ENCODE measurements around the gene ANTXR2. TPM values are rescaled to one million over a fixed set of nuclear protein-coding genes. Genes with fewer than 3 reads are reported as not detected.

ANTXR2 gene
- total and polyA plus RNA-seq, 9 of the 15 experiments (the other 6 are each of a cell fraction or from before 2014, with no cell fraction given), result 10.1 to 83.8 (median 60.3) TPM

DNA sequence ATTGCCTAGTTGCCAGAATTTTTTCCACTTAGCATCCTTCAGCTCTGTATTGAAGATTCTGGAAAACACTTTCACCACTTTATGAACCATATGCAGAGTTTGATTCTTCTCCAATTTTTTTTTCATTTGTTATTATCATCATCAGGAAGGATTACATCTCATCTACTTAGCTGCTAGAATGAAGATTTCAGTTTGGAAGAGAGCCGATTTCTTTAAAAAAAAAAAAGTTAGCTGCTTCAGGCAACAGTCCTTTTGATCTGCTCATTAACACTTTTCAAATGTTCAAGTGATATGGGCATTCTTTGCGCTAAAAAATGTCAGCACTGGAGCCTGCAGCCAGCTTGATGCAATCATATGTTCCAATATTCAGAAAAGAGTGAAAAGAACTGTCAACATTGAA is 76.2 kb downstream of the ANTXR2 start (continued):
- TF ChIP-seq TFAM (CRISPR knock-in tag; conservative IDR thresholded peaks at IDR 0.05) (no peak), ZNF24 (IDR thresholded peaks at IDR 0.05) (no peak), ZKSCAN8 (CRISPR knock-in tag; IDR thresholded peaks at IDR 0.05) (no peak), ZNF41 (CRISPR knock-in tag; conservative IDR thresholded peaks at IDR 0.05) (no peak), NR2F6 (CRISPR knock-in tag; IDR thresholded peaks at IDR 0.05) (no peak), FOXJ2 (tag; IDR thresholded peaks at IDR 0.05) (no peak)

- 58% methylated on average over 2 of the region's 2 CpGs for WGBS (ENCODE audit: insufficient coverage, low coverage, missing lambda C conversion rate)
- H4K20me1 ChIP-seq (replicated peaks; ENCODE audit: control insufficient read depth, insufficient read depth, low read length), result no peaks in the 10 kb centered on the region
- H3K4me2 ChIP-seq (ENCODE audit: insufficient read depth, low read length), result no peak overlapping the region
- BruUV-seq (replicated peaks), result no TSS peak
- H2AFZ ChIP-seq (ENCODE audit: low read depth, low read length), result no peak overlapping the region
- ChIA-PET CTCF (ENCODE audit: low intra/inter-chr PET ratio) (no interaction called here), POLR2A (no interaction called here)
- no peaks in the 10 kb centered on the region; the same call in 2 of the 3 replicates for H3K36me3 ChIP-seq (ENCODE audit: control insufficient read depth, insufficient read depth, low read length)
- in situ Hi-C loops (cut with MboI), result no loop called here
- H3K27ac ChIP-seq (ENCODE audit: extremely low read depth, low read depth, low read length), result no peak overlapping the region
- ATAC-seq, result no peak; the same call in 2 of the 3 replicates
- intact Hi-C loops (cut with micrococcal nuclease), result no loop called here
- no peaks in the 10 kb centered on the region for H3K9me1 ChIP-seq (ENCODE audit: control insufficient read depth, insufficient read depth, low read length)
- H3K9ac ChIP-seq (ENCODE audit: insufficient read depth in 1 of 2, low read depth in 2 of 2, low read length in 2 of 2), result no peak overlapping the region
- H3K4me3 ChIP-seq, result no peak overlapping the region
- no peaks in the 10 kb centered on the region for H3K4me1 ChIP-seq (replicated peaks in 1 of 2; ENCODE audit: control insufficient read depth in 2 of 2, insufficient read depth in 2 of 2, low read length in 2 of 2)
- H3K9me3 ChIP-seq (replicated peaks; ENCODE audit: control insufficient read depth, insufficient read depth, low read depth, low read length), result no peaks in the 10 kb centered on the region
- H3K79me2 ChIP-seq (ENCODE audit: control insufficient read depth, insufficient read depth, low read length), result peaks cover 25% of the 10 kb centered on the region
- no peak for TF ChIP-seq ZNF551 (CRISPR knock-in tag; IDR thresholded peaks at IDR 0.05)
- TF ChIP-seq NCOA2 (IDR thresholded peaks at IDR 0.05; ENCODE audit: partially characterized antibody in 2 of 2), result no peak
- no peak for TF ChIP-seq RUNX1 (IDR thresholded peaks at IDR 0.05; ENCODE audit: low read depth)
- TF ChIP-seq EGR1 (conservative IDR thresholded peaks at IDR 0.05), result no peak
- no peak for TF ChIP-seq TBP (optimal IDR thresholded peaks at IDR 0.05; ENCODE audit: low read depth, low read length)
- TF ChIP-seq JUN (IDR thresholded peaks at IDR 0.05; ENCODE audit: borderline replicate concordance, low read depth, low read length), result no peak
- TF ChIP-seq JUN (CRISPR knock-in tag; IDR thresholded peaks at IDR 0.05; ENCODE audit: borderline replicate concordance), result no peak
- no peak for TF ChIP-seq HEY1 (CRISPR knock-in tag; IDR thresholded peaks at IDR 0.05; ENCODE audit: borderline replicate concordance)
- TF ChIP-seq ZEB2 (IDR thresholded peaks at IDR 0.05), result no peak
- no peak for TF ChIP-seq ZKSCAN8 (CRISPR knock-in tag; IDR thresholded peaks at IDR 0.05)
- no peak for DNase-seq (ENCODE audit: extremely low read depth in 1 of 4, low spot score in 3 of 4)
- H3K27me3 ChIP-seq (ENCODE audit: control insufficient read depth in 2 of 2, insufficient read depth in 2 of 2, low read length in 2 of 2), result no peaks in the 10 kb centered on the region
- FAIRE-seq, result no peak
These were observed 79.6 kb downstream of the ANTXR2 start for GRCh38 chr4:79993476-79993875.

Data from K562 (cell line).